H1 (cell line): ENCODE data around the gene KRTAP10-3. TPM values are rescaled to one million over a fixed set of nuclear protein-coding genes. Genes with fewer than 3 reads are reported as not detected.

Experiments
- polyA plus RNA-seq, 7 experiments: library from polyadenylated mRNA; depleted of rRNA in 3 of 7; stranded (reverse) in 5 of 7; unstranded in 2 of 7; fragments of >200 nt in 5 of 7; fragments of 200-250 nt in 2 of 7; gene quantifications; 1 replicate in 5 of 7; 2 replicates in 1 of 7; 4 replicates in 1 of 7; pipeline versions ENCODE4 v1.2.1 to v1.2.3, GENCODE V29; 2011 to 2013; ENCODE audit warnings: missing spikeins in 2 of 7, mixed read lengths in 2 of 7
- total RNA-seq: library from RNA; stranded (reverse); fragmentation: NEBNext Ultra II Directional; extraction: Animal tissue kit (Norgen Biotek cat#: 25700); gene quantifications from 2 replicates; pipeline ENCODE4 v1.2.1, GENCODE V29; 2021
- TF ChIP-seq, protein P1 (sequence below): IDR thresholded peaks from 2 replicates; pipeline ENCODE4 v1.6.1; 2011; ENCODE audit warnings: low read depth, mild to moderate bottlenecking, low read length; ENCODE audit not compliant: insufficient read depth

Gene KRTAP10-3
- total and polyA plus RNA-seq, 2 of the 8 experiments (the other 6 are each of a cell fraction or from before 2014, with no cell fraction given): not detected

DNA sequence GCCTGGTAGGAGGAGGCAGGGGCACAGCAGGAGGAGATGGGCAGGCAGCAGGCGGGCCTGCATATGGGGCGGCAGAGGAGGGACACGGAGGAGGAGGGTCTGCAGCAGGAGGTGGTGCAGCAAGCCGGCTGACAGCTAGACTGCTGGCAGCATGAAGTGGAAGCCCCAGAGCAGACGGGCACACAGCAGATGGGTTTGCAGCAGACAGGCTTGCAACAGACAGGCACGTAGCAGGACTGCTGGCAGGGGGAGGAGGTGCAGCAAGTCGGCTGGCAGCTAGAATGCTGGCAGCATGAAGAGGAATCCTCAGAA lies 21.2 kb upstream of the KRTAP10-3 start (continued):
- TF ChIP-seq, protein P1, sequence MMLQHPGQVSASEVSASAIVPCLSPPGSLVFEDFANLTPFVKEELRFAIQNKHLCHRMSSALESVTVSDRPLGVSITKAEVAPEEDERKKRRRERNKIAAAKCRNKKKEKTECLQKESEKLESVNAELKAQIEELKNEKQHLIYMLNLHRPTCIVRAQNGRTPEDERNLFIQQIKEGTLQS: no peak
